HepG2 (cell line): ENCODE results near the gene CERT1. TPM values are rescaled to one million over a fixed set of nuclear protein-coding genes. Genes with fewer than 3 reads are reported as not detected.

Source experiments
- ATAC-seq: fragments of 200-7000 bp; cut with Tn5 transposase; 3 replicates; pipeline ENCODE4 v1.9.1; 2020; ENCODE audit warnings: mild to moderate bottlenecking, moderate library complexity
- BruUV-seq: library from RNA; stranded (reverse); fragments of 400-500 nt; replicated peaks from 2 replicates; lab custom pipeline; 2021; lab: Mats Ljungman, UMichigan
- CTCF ChIA-PET: fragments of 300-600 bp; formaldehyde crosslinking; extraction: SDS; loops from one replicate; lab custom pipeline; 2021; ENCODE audit warnings: low total read pairs, inconsistent platforms, low intra/inter-chr PET ratio; lab: Yijun Ruan, JAX
- POLR2A ChIA-PET: fragments of 350-600 bp; sonication (Branson Sonifier 250); formaldehyde crosslinking; loops from one replicate; lab custom pipeline; 2020; ENCODE audit warnings: antibody characterized with exemption, inconsistent platforms; lab: Yijun Ruan, JAX
- DNase-seq: peaks from one replicate; pipeline ENCODE4 v3.0.0-alpha.2; 2015; ENCODE audit warnings: low spot score
- FAIRE-seq: peaks from 3 replicates; lab custom pipeline; 2011; peaks lifted over from hg19 to GRCh38; lab: Jason Lieb, UNC
- H2AFZ ChIP-seq: one replicate; pipeline ENCODE4 v1.6.1; 2011; ENCODE audit warnings: low read length, inconsistent platforms
- H3K27ac ChIP-seq: fragments of 300-600 bp; 3 replicates; pipeline ENCODE4 v1.8.0; 2011; ENCODE audit warnings: mixed run types, mild to moderate bottlenecking, mixed read lengths, low read length, inconsistent platforms; ENCODE audit not compliant: insufficient read depth; ENCODE audit errors: extremely low read length
- H3K27me3 ChIP-seq, 2 experiments: fragments of 200-600 bp in 1 of 2; 2 replicates in 1 of 2; 3 replicates in 1 of 2; pipeline versions ENCODE4 v1.6.0 to v1.8.0; 2011; ENCODE audit warnings: low read length in 2 of 2, mild to moderate bottlenecking in 2 of 2, moderate library complexity in 2 of 2, inconsistent platforms in 1 of 2; ENCODE audit not compliant: insufficient read depth in 2 of 2, control insufficient read depth in 1 of 2
- H3K36me3 ChIP-seq, 2 experiments: fragments of 200-600 bp in 1 of 2; replicated peaks in 1 of 2; 2 replicates in 1 of 2; 3 replicates in 1 of 2; pipeline versions ENCODE4 v1.5.1 to v1.8.0; 2011; ENCODE audit warnings: low read length in 2 of 2, inconsistent platforms in 1 of 2; ENCODE audit not compliant: insufficient read depth in 2 of 2, control insufficient read depth in 1 of 2
- H3K4me1 ChIP-seq: 2 replicates; pipeline ENCODE4 v1.5.1; 2012; ENCODE audit warnings: low read length, inconsistent platforms; ENCODE audit not compliant: insufficient read depth
- H3K4me2 ChIP-seq: 2 replicates; pipeline ENCODE4 v1.6.0; 2011; ENCODE audit warnings: low read depth, low read length, inconsistent platforms
- H3K4me3 ChIP-seq, 3 experiments: fragments of 200-600 bp in 1 of 3; sonication (generic), shearing (Covaris generic) in 1 of 3; replicated peaks in 1 of 3; 2 replicates each; pipeline ENCODE4 v1.5.1; 2011 to 2016; ENCODE audit warnings: low read length in 3 of 3, inconsistent platforms in 2 of 3, low read depth in 2 of 3, mild to moderate bottlenecking in 2 of 3, control low read depth in 1 of 3, mixed read lengths in 1 of 3; ENCODE audit not compliant: insufficient read depth in 1 of 3
- H3K79me2 ChIP-seq: one replicate; pipeline ENCODE4 v1.6.1; 2011; ENCODE audit warnings: low read length, inconsistent platforms; ENCODE audit not compliant: insufficient read depth
- H3K9ac ChIP-seq: 2 replicates; pipeline ENCODE4 v1.6.0; 2011; ENCODE audit warnings: mild to moderate bottlenecking, low read depth, low read length, inconsistent platforms; ENCODE audit not compliant: insufficient read depth
- H3K9me3 ChIP-seq: 2 replicates; pipeline ENCODE4 v1.5.1; 2012; ENCODE audit warnings: mild to moderate bottlenecking, low read length
- H4K20me1 ChIP-seq: 2 replicates; pipeline ENCODE4 v1.6.0; 2011; ENCODE audit warnings: inconsistent platforms, mild to moderate bottlenecking, low read length, moderate library complexity; ENCODE audit not compliant: insufficient read depth
- ATAD3A ChIP-seq: sonication (generic); formaldehyde crosslinking; IDR thresholded peaks from 2 replicates; pipeline ENCODE4 v1.4.0; 2020; ENCODE audit warnings: missing genetic modification reagents
- MYC ChIP-seq: sonication (generic); formaldehyde crosslinking; IDR thresholded peaks from 2 replicates; pipeline ENCODE4 v1.9.0; 2021; ENCODE audit warnings: missing genetic modification reagents, borderline replicate concordance
- NR2C2 ChIP-seq: sonication (generic); formaldehyde crosslinking; IDR thresholded peaks from 2 replicates; pipeline ENCODE4 v1.4.0; 2020; ENCODE audit warnings: missing genetic modification reagents, mild to moderate bottlenecking, moderate library complexity, borderline replicate concordance
- NR2F2 ChIP-seq: IDR thresholded peaks from 2 replicates; pipeline ENCODE4 v1.6.1; 2012; ENCODE audit warnings: low read depth, inconsistent platforms, borderline replicate concordance
- NR2F6 ChIP-seq, 2 experiments: IDR thresholded peaks; 2 replicates each; pipeline ENCODE4 v1.6.1; 2016; ENCODE audit warnings: antibody characterized with exemption in 1 of 2, mild to moderate bottlenecking in 1 of 2
- RBM22 ChIP-seq: fragments of 200-400 bp; formaldehyde crosslinking; optimal IDR thresholded peaks from 2 replicates; pipeline ENCODE3; 2017; ENCODE audit warnings: mild to moderate bottlenecking, low read length, moderate library complexity
- SAFB2 ChIP-seq: sonication (generic); formaldehyde crosslinking; IDR thresholded peaks from 2 replicates; pipeline ENCODE4 v1.5.1; 2020; ENCODE audit warnings: missing genetic modification reagents, low read depth, mild to moderate bottlenecking, borderline replicate concordance
- THAP7 ChIP-seq: sonication (generic); formaldehyde crosslinking; IDR thresholded peaks from 2 replicates; pipeline ENCODE4 v1.8.1; 2023; ENCODE audit warnings: mild to moderate bottlenecking, missing genetic modification reagents
- ZNF260 ChIP-seq: sonication (generic); formaldehyde crosslinking; IDR thresholded peaks from 2 replicates; pipeline ENCODE4 v1.4.0; 2020; ENCODE audit warnings: missing genetic modification reagents, low read depth, mild to moderate bottlenecking, borderline replicate concordance
- ZNF674 ChIP-seq: sonication (generic); formaldehyde crosslinking; IDR thresholded peaks from 2 replicates; pipeline ENCODE4 v1.5.0; 2020; ENCODE audit warnings: low read depth, mild to moderate bottlenecking, missing genetic modification reagents
- ZNF704 ChIP-seq: sonication (generic); formaldehyde crosslinking; IDR thresholded peaks from 2 replicates; pipeline ENCODE4 v1.8.1; 2023; ENCODE audit warnings: mild to moderate bottlenecking, inconsistent platforms, moderate library complexity, missing genetic modification reagents, borderline replicate concordance
- ZNF776 ChIP-seq: sonication (generic); formaldehyde crosslinking; IDR thresholded peaks from 2 replicates; pipeline ENCODE4 v1.4.0; 2020; ENCODE audit warnings: mild to moderate bottlenecking, missing genetic modification reagents
- ZNF839 ChIP-seq: sonication (generic); formaldehyde crosslinking; IDR thresholded peaks from 2 replicates; pipeline ENCODE4 v1.4.0; 2020; ENCODE audit warnings: missing genetic modification reagents, mild to moderate bottlenecking, borderline replicate concordance
- WGBS: methylation state at CpG from one replicate; pipeline ENCODE4 v1.1.6; 2017; ENCODE audit warnings: low lambda C conversion rate; 5-methylcytosine and 5-hydroxymethylcytosine counted together
- in situ Hi-C: cut with HindIII; loops from 2 replicates; pipeline ENCODE4 v1.10.0; 2017; ENCODE audit warnings: low pct_unique_long_range_greater_than_20kb; ENCODE audit not compliant: extremely low pct_ligation_motif_present
- intact Hi-C: fragments of 100-400 bp; cut with micrococcal nuclease; formaldehyde crosslinking; loops from one replicate; pipeline ENCODE4 v1.10.0; 2022; ENCODE audit not compliant: unreplicated experiment
- polyA plus RNA-seq, 8 experiments: library from polyadenylated mRNA; depleted of rRNA in 3 of 8; stranded (reverse) in 7 of 8; unstranded in 1 of 8; fragments of >200 nt; fragmentation: Illumina TruSeq in 4 of 8; extraction: Trizol in 4 of 8; gene quantifications; 2 replicates each; pipeline versions ENCODE4 v1.2.1 to v1.2.3, GENCODE V29; 2011 to 2016; ENCODE audit warnings: low read depth in 4 of 8, missing spikeins in 1 of 8, mixed read lengths in 1 of 8; ENCODE audit not compliant: insufficient read depth in 1 of 8
- total RNA-seq, 5 experiments: library from RNA; depleted of rRNA; stranded (reverse); fragments of >200 nt; fragmentation: Illumina TruSeq; extraction: Trizol; gene quantifications; 2 replicates each; pipeline ENCODE4 v1.2.3, GENCODE V29; 2016; ENCODE audit warnings: low read depth in 1 of 5
- TF ChIP-seq, protein P1 (sequence below): sonication (generic); formaldehyde crosslinking; IDR thresholded peaks from 2 replicates; pipeline ENCODE4 v1.4.0; 2020; ENCODE audit warnings: missing genetic modification reagents
- TF ChIP-seq, protein P2 (sequence below): IDR thresholded peaks from 2 replicates; pipeline ENCODE4 v1.6.1; 2016
- TF ChIP-seq, protein P3 (sequence below): sonication (generic); formaldehyde crosslinking; IDR thresholded peaks from 2 replicates; pipeline ENCODE4 v1.4.0; 2020; ENCODE audit warnings: missing genetic modification reagents, borderline replicate concordance

Gene CERT1
- total and polyA plus RNA-seq, 2 of the 13 experiments (the other 11 are each of a cell fraction or from before 2014, with no cell fraction given) = 8.2 to 12.7 TPM

DNA sequence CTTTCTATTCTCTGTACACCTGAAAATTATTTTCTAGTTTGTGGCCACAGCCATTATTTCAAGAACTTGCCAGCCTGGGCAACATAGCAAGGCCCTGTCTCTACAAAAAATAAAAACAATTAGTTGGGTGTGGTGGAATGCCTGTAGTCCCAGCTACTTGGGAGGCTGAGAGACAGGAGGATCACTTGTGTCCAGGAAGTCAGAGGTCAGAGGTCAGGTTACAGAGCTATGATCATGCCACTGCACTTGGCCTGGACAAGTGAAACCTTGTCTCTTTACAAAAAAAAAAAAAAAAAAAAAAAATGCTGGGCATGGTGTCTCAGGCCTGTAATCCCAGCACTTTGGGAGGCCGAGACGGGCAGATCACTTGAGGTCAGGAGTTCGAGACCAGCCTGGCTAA is 116.2 kb downstream of the CERT1 start:
- Histone ChIP-seq H3K36me3 (peaks cover 2 to 15% of the 10 kb centered on the region in 2 experiments; a peak in 2 of 5 replicates), H3K4me2 (no peak overlapping the region), H2AFZ (no peak overlapping the region), H3K27me3 (no peaks in the 10 kb centered on the region), H3K79me2 (no peaks in the 10 kb centered on the region), H3K4me1 (peaks cover 10% of the 10 kb centered on the region), H3K9ac (no peak overlapping the region), H4K20me1 (no peaks in the 10 kb centered on the region), H3K27ac (no peak overlapping the region), H3K9me3 (no peaks in the 10 kb centered on the region), H3K4me3 (no peak overlapping the region)
- in situ Hi-C loops (no loop called here), intact Hi-C loops (no loop called here)
- no peak for FAIRE-seq
- WGBS = 96% methylated on average over 3 of the region's 3 CpGs
- peak; percentile 57 for DNase-seq
- POLR2A ChIA-PET = no interaction called here
- no TSS peak for BruUV-seq
- peak; percentile 65 for ATAC-seq
- CTCF ChIA-PET = no interaction called here
- TF ChIP-seq ZNF776 (CRISPR knock-in tag) = no peak
- TF ChIP-seq RBM22 = no peak
- TF ChIP-seq, protein P1, sequence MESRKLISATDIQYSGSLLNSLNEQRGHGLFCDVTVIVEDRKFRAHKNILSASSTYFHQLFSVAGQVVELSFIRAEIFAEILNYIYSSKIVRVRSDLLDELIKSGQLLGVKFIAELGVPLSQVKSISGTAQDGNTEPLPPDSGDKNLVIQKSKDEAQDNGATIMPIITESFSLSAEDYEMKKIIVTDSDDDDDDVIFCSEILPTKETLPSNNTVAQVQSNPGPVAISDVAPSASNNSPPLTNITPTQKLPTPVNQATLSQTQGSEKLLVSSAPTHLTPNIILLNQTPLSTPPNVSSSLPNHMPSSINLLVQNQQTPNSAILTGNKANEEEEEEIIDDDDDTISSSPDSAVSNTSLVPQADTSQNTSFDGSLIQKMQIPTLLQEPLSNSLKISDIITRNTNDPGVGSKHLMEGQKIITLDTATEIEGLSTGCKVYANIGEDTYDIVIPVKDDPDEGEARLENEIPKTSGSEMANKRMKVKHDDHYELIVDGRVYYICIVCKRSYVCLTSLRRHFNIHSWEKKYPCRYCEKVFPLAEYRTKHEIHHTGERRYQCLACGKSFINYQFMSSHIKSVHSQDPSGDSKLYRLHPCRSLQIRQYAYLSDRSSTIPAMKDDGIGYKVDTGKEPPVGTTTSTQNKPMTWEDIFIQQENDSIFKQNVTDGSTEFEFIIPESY = no peak
- TF ChIP-seq NR2F2 = peak; percentile 43; the same call in 1 of the 2 replicates
- TF ChIP-seq, protein P2, sequence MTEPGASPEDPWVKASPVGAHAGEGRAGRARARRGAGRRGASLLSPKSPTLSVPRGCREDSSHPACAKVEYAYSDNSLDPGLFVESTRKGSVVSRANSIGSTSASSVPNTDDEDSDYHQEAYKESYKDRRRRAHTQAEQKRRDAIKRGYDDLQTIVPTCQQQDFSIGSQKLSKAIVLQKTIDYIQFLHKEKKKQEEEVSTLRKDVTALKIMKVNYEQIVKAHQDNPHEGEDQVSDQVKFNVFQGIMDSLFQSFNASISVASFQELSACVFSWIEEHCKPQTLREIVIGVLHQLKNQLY (CRISPR knock-in tag) = no peak
- no peak for TF ChIP-seq ZNF674 (CRISPR knock-in tag)
- TF ChIP-seq ATAD3A (CRISPR knock-in tag) = no peak
- TF ChIP-seq ZNF704 (CRISPR knock-in tag) = no peak
- no peak for TF ChIP-seq MYC (CRISPR knock-in tag)
- peak; percentile 56; the same call in 1 of the 2 replicates for TF ChIP-seq NR2C2 (CRISPR knock-in tag)
- TF ChIP-seq, protein P3, sequence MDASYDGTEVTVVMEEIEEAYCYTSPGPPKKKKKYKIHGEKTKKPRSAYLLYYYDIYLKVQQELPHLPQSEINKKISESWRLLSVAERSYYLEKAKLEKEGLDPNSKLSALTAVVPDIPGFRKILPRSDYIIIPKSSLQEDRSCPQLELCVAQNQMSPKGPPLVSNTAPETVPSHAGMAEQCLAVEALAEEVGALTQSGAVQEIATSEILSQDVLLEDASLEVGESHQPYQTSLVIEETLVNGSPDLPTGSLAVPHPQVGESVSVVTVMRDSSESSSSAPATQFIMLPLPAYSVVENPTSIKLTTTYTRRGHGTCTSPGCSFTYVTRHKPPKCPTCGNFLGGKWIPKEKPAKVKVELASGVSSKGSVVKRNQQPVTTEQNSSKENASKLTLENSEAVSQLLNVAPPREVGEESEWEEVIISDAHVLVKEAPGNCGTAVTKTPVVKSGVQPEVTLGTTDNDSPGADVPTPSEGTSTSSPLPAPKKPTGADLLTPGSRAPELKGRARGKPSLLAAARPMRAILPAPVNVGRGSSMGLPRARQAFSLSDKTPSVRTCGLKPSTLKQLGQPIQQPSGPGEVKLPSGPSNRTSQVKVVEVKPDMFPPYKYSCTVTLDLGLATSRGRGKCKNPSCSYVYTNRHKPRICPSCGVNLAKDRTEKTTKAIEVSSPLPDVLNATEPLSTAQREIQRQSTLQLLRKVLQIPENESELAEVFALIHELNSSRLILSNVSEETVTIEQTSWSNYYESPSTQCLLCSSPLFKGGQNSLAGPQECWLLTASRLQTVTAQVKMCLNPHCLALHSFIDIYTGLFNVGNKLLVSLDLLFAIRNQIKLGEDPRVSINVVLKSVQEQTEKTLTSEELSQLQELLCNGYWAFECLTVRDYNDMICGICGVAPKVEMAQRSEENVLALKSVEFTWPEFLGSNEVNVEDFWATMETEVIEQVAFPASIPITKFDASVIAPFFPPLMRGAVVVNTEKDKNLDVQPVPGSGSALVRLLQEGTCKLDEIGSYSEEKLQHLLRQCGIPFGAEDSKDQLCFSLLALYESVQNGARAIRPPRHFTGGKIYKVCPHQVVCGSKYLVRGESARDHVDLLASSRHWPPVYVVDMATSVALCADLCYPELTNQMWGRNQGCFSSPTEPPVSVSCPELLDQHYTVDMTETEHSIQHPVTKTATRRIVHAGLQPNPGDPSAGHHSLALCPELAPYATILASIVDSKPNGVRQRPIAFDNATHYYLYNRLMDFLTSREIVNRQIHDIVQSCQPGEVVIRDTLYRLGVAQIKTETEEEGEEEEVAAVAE = no peak
- no peak for TF ChIP-seq ZNF260 (CRISPR knock-in tag)
- TF ChIP-seq SAFB2 (CRISPR knock-in tag) = no peak
- TF ChIP-seq THAP7 (CRISPR knock-in tag) = no peak
- no peak for TF ChIP-seq ZNF839 (CRISPR knock-in tag)
- peak; percentile 79 for TF ChIP-seq NR2F6 (IDR thresholded peaks at IDR 0.05)
- TF ChIP-seq NR2F6 (CRISPR knock-in tag; IDR thresholded peaks at IDR 0.05) = peak; percentile 83
